GM23338 (cell line): ENCODE data around the gene SHISA6.

Experiments used
- CTCF ChIP-seq, 2 experiments: fragments of 200-600 bp in 1 of 2; sonication (generic) in 1 of 2; conservative IDR thresholded peaks; 2 replicates each; pipeline versions ENCODE4 v1.5.1 to v1.6.1; 2016 to 2017; ENCODE audit warnings: antibody characterized with exemption in 2 of 2, low read depth in 2 of 2, mild to moderate bottlenecking in 2 of 2, moderate library complexity in 1 of 2
- EZH2 ChIP-seq: fragments of 200-600 bp; sonication (generic); IDR thresholded peaks from one replicate; pipeline ENCODE4 v1.8.0; 2017; ENCODE audit warnings: antibody characterized with exemption, mild to moderate bottlenecking, low read depth; ENCODE audit not compliant: unreplicated experiment
- NANOG ChIP-seq: IDR thresholded peaks from 2 replicates; pipeline ENCODE4 v1.6.1; 2016; ENCODE audit warnings: antibody characterized with exemption, borderline replicate concordance
- POLR2AphosphoS5 ChIP-seq: IDR thresholded peaks from 2 replicates; pipeline ENCODE4 v1.6.1; 2016; ENCODE audit warnings: antibody characterized with exemption, low read depth
- REST ChIP-seq: IDR thresholded peaks from one replicate; pipeline ENCODE4 v1.6.1; 2018; ENCODE audit warnings: antibody characterized with exemption; ENCODE audit not compliant: unreplicated experiment
- ZNF462 ChIP-seq: fragments of 250-450 bp; sonication (Bioruptor Pico); IDR thresholded peaks from 2 replicates; pipeline ENCODE4 v1.5.0; 2020; ENCODE audit warnings: mild to moderate bottlenecking, moderate library complexity

- no peak for TF ChIP-seq REST
- no peak for TF ChIP-seq CTCF (conservative IDR thresholded peaks at IDR 0.05; ENCODE audit: low read depth in 2 of 2)
- no peak for TF ChIP-seq POLR2AphosphoS5
- TF ChIP-seq EZH2: no peak
- no peak for TF ChIP-seq ZNF462 (CRISPR knock-in tag)
- TF ChIP-seq NANOG: no peak
Observed at GRCh38 chr17:11252146-11252545, 11.1 kb downstream of the SHISA6 start.
